SKM-1 (cell line): ENCODE measurements around the gene MYG1.
"Not testable (repeated sequence)": the region's sequence is repeated elsewhere in the genome, so short reads cannot be mapped to it uniquely, and the experiment has no call there.

ENCODE experiments used
- DNase-seq: peaks from one replicate; lab custom pipeline; 2025; ENCODE audit not compliant: unreplicated experiment; lab: John Stamatoyannopoulos, UW

The MYG1 gene

DNA sequence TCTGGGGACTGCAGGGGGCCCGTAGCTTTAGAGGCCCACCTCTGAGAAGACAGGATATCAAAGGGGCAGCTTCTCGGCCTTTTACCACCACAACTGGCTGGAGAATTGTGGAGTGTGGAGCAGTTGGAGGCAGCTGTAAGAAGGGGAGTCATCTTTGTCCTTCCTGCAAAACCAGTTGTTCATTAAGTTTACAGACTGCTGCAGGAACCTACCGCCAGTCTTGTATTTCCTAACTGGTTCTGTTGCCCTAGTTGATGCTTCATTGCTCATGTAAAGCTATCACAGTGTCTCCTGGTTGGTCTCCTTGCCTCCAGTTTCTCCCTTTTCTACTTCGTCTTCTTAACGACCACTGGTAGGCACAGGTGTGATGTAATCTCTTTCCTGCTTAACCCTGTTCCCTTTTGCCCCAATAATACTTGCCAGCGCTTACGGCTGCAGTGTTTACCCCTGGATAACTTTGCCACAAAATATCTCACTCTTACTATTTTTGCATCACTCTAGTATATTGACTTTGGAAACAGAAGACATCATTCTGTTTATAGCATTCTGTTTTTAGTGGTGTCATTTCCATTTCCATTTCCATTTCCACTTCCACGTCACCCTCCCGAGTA, 19.5 kb upstream of the MYG1 start:
- DNase-seq: no peak

DNA sequence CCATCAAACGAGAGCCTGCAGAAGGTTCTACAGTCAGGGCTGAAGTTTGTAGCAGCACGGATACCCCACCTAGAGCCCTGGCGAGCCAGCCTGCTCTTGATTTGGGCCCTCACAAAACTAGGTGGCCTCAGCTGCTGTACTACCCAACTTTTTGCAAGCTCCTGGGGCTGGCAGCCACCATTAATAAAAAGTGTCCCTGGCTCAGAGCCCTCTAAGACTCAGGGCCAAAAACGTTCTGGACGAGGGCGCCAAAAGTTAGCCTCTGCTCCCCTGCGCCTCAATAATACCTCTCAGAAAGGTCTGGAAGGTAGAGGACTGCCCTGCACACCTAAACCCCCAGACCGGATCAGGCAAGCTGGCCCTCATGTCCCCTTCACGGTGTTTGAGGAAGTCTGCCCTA, 13.0 kb upstream of the MYG1 start:
- no peak for DNase-seq

DNA sequence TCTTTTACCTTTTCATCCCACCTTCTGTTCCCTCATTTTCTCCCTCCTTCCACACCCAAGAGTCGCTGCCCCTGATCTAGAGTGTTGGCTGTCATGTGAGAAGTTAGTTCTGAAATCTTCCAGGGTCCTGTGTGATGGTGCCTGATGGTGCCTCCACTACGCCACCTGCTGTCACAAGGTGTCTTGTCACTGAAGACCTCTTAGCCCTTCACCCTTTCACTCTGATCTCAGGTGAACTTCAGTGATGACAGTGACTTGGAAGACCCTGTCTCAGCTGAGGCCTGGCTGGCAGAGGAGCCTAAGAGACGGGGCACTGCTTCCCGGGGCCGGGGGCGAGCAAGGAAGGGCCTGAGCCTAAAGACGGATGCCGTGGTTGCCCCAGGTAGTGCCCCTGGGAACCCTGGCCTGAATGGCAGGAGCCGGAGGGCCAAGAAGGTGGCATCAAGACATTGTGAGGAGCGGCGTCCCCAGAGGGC, 11.7 kb upstream of the MYG1 start:
- DNase-seq: no peak

DNA sequence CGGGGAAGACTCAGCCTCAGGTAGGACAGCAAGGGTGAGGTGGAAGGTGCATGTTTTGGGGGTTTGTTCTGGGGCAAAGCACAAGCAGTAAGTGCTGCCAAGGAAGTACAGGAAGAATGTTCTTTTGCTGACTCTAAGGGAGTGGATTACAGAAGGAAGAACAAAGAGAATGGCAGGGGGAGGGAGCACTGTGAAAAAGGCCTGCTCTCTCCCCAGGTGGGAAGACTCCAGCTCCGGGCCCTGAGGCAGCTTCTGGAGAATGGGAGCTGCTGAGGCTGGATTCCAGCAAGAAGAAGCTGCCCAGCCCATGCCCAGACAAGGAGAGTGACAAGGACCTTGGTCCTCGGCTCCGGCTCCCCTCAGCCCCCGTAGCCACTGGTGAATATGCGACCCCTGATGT, 11.2 kb upstream of the MYG1 start:
- DNase-seq: no peak

DNA sequence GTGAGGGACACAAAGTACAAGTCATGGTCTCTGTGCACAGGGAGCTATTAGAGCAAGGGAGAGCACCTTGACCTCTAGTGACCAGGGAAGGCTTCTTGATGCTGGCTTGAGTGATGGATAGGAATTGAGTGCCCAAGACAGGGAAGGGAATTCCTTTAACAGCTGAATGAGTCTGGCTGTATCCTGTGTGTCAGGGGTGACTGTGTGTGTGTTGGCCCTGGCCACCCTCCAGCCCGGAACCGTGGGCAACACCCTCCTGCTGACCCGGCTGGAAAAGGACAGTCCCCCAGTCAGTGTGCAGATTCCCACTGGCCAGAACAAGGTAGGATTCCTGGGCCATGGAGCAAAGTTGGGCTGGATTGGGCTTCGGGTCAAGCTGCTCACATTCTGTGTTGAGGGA, 9.6 kb upstream of the MYG1 start:
- DNase-seq: no peak

DNA sequence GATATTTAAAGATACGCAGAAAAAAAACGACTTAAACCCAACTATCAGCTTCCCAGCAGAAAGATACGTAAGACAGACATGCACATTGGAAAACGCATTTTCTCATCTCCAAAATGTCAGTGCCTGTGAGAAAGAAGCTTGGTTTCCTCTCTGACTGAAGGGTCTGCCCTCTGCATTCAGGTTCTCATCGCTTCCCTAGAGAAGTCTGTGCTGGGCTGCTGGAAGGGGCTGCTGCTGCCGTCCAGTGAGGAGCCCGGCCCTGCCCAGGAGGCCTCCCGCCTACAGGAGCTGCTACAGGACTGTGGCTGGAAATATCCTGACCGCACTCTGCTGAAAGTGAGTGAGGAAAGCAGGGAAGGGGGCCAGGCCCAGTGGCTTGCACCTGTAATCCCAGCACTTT, 8.8 kb upstream of the MYG1 start:
- DNase-seq: no peak

DNA sequence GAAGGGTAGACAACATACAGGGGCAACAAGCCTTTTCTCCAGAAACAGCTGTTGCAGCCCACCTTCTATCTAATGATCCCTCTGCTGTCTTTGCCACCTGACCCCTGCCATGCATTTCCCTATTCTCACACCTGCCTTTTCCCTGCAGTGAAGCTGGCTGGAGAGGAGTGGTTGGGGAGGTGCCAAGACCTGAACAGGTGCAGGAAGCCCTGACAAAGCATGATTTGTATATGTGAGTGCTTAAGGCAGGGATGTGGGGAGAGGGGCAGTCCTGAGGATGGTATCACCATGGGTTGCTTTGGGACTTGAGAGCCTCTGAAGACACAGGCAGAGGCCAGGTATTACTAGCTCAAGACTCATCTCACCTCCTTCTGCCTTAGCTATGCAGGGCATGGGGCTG, 7.1 kb upstream of the MYG1 start:
- DNase-seq: no peak

DNA sequence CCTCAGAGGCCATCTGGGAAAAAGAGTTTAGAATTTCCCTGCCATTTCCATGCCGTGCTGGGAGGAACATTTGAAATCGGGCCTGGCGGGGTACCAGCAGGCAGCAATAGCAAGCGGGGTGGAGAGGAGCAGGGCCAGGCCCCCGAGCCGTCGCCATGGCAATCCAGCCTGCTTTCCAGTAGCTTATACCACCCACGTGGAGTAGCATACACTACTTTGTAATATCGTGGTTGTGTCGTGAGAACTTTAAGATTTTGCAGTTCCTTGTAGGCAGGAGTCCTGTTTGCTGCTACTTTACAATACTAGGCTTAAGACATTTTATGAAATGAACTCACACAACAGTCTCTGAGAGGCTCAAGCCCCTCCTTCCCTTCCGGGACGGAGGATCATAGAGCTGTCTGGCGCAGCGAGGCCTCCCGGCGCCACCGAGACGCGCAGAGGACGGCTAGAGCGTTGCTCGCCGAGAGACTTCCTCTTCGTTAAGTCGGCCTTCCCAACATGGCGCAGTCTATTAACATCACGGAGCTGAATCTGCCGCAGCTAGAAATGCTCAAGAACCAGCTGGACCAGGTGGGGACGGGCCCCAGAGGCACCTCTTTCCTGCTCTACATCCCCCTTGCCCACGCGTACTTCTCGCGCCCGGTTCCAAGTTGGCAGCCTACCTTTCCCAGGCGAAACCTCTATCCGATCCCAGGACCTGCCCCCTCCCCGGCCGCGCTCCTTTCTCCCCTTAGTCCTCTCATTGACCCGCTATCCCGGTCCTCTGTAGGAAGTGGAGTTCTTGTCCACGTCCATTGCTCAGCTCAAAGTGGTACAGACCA, 4.2 kb upstream of the MYG1 start, which contains the start of gene PFDN5:
Gene PFDN5 (plus strand): TSS at position 473 of the 821 bp plus-strand sequence. CDS start 26 bp downstream, at position 499.
- peak; percentile 26 for DNase-seq

DNA sequence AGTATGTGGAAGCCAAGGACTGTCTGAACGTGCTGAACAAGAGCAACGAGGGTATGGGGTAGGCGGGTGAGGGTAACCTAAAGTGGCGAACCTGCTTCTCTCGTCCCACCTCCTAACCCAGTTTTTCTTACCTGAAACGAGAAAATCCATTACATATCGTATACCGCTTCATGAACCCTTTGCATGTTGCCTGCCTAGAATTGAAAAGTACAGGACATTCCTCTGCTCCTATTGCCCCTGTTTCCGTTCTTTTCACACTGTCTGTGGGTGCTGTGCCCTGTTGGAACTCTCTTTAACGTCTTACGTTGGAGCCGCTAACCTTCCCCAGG, 3.6 kb upstream of the MYG1 start:
- no peak for DNase-seq

DNA sequence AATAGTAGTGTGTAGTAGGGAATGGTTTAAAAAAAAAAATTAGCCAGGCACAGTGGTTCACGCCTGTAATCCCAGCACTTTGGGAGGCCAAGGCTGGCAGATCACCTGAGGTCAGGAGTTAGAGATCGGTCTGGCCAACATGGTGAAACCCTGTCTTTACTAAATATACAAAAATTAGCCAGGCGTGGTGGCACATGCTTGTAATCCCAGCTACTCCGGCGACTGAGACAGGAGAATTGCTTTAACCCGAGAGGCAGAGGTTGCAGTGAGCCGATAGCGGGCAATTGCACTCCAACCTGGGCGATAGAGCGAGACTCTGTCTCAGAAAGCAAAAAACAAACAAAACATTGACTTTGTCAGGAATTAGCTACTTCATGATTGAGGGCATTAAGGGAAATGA, 2.4 kb upstream of the MYG1 start:
- not testable (repeated sequence) for DNase-seq

DNA sequence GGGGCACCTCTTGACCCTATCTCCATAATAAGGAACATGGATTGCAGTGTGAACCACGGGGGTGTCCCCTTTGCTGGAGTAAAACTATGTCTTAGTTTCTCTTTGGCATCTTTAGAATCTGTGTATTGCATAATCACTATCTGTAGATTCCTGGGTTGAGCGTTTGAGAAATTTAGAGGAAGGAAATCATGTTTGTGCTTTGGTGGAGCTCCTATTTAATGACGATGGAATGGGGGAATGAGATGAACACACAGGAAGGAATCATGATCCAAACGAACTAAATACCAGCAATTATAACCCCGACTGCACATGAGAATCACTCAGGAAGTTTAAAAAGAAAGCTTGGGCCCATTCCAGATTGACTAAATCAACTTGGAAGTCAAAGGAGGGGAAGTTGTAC, 1.3 kb upstream of the MYG1 start:
- no peak for DNase-seq

DNA sequence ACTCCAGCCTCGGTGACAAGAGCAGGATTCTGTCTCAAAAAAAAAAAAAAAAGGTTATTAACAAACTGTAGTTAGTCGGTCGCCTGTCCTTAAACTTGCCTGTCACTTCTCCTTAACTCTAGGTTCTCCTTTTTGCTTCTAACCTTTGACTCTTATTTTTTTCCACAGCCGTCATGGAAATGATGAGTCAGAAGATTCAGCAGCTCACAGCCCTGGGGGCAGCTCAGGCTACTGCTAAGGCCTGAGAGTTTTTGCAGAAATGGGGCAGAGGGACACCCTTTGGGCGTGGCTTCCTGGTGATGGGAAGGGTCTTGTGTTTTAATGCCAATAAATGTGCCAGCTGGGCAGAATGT, 418 bp upstream of the MYG1 start:
- peak; percentile 3 for DNase-seq

DNA sequence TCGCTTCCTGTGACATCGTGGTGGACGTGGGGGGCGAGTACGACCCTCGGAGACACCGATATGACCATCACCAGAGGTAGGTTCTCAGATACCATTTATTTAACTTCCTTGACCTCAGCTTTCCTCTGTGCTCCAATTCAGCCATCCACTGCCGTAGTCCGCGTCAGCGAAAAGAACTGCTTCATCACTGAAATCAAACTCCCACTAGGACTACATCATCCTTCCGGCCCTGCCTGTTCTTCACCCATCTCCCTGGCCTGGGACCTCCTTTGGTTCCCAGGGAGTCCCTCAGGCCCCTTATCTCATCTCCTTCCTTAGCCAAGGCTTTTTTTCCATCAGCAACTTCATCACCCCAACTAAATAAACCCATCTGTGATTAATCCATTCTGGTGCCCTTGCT, 692 bp downstream of the MYG1 start:
- no peak for DNase-seq

DNA sequence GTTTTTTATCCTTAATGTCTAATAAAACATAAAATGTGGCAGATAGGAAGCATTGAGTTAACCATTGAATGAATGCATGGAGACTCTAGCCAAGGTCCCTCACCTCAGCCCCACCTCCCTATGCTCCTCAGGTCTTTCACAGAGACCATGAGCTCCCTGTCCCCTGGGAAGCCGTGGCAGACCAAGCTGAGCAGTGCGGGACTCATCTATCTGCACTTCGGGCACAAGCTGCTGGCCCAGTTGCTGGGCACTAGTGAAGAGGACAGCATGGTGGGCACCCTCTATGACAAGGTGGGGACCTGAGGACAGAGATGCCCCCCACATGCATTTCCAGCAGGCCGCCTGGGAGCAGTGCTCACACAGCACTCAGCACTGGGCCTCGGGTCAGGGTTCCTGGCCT, 3.4 kb downstream of the MYG1 start:
- DNase-seq: no peak

DNA sequence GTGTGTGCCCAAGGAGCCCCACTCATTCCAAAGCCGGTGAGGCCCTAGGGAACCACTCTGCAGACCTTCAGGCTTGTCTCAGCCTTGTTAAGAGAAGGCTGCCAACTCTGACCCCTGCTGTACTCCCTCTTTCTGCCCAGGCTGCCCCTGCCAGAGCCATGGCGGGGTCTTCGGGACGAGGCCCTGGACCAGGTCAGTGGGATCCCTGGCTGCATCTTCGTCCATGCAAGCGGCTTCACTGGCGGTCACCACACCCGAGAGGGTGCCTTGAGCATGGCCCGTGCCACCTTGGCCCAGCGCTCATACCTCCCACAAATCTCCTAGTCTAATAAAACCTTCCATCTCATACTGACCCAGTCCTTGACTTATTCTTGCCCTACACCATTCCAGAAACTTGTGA, 7.3 kb downstream of the MYG1 start:
- no peak for DNase-seq

DNA sequence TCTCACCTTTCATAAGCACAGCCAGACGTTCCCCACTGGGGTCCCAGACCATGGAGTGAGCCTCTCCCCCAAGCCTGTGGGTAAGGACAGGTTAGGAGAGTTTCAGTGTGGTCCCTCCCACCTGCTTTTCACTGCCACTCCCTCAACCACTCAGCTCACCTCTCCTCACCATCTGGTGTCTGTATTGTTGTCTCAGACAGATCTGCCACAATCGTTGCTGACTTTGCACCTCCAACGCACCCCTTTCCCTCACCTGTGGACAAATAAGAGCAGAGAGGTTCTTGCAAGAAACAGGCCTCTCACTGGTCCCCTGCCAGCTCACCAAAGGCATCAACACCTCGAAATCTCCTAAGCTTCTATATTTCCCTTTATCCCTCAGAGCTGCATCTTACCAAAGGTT, 8.8 kb downstream of the MYG1 start:
- DNase-seq: no peak

DNA sequence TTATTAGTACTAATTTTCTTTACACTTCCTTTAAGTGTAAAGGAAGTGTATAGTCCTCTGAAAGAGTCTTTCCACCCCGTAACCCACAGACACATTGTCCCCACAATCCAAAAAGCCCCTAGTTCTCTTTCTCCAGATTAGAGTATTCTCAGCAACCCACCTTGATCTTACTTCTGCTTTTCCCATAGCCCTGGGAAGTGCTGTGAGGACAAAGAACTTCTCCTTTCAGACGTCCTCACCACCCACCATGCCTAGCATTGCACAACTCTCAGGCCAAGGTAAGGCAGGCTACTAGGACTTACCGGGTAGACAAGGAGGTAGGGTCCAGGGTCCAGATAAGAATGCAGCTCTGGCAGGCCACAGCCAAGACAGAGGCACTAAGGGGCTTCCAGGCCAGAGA, 14.5 kb downstream of the MYG1 start:
- DNase-seq: peak; percentile 16

DNA sequence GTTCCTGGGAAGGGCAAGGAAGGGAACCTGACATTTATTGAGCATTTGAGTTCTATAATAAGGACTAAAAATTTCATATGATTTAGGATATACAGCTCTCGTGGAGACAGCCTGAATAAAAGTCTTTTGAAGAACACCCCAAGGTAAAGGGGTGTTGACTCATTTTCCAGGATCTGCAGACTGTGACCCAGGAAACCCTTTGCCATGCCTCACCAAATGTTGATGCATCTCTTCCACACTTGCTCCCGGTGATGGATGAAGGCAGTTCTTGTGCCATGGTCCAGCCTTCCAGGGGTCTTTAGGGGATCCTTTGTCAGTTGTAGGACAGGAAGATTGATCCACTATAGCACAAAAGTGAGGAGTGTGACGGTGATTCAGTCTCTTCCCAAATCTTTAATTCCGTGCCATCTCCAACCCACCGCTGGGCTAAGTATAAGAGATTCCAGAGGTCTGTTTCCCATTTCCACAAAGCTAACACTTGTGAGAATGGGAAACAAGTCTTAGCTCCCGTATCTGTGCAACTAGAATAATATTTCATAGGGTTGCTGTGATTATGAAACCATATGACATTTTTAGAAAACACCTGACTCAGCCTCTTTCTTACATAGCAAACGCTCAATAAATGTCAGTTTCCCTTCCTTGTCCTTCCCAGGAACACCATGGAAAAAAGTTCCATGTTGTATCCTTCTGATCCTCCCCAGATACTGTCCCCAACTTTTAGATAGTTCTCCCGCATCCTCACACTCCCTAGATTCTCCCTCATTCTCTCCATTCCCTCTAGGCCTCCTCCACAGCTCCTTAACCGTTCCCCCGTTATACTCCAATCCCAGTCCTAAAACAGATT, 21.1 kb downstream of the MYG1 start:
- DNase-seq: no peak

DNA sequence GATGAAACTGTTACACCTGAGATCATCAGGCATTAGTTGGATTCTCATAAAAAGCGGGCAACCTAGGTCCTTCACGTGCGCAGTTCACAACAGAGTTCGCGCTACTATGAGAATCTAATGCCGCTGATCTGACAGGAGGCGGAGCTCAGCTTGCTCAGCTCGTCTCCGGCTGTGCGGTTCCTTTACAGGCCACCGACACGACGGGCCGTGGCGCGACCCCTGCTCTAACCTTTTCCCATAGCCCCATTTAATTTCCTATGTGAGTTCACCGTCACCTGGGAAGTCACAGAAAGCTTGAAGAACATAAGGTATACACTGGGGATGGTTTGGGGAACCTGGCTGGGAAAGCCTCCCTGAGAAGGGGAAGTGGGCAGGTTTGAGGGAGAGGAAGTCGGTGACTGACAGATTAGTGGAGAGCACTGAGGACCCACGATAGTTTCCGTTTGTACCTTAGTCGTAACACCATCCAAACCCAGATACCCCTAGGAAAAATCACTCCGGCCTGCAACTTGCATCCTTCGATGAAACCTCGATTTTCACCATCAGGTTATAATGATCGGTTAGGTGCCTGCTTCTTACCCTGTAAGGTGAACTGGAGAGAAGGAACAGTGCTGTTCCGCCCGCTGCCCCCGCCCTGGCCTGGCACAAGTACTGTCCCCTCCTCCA, 24.8 kb downstream of the MYG1 start:
- DNase-seq: peak; percentile 27

DNA sequence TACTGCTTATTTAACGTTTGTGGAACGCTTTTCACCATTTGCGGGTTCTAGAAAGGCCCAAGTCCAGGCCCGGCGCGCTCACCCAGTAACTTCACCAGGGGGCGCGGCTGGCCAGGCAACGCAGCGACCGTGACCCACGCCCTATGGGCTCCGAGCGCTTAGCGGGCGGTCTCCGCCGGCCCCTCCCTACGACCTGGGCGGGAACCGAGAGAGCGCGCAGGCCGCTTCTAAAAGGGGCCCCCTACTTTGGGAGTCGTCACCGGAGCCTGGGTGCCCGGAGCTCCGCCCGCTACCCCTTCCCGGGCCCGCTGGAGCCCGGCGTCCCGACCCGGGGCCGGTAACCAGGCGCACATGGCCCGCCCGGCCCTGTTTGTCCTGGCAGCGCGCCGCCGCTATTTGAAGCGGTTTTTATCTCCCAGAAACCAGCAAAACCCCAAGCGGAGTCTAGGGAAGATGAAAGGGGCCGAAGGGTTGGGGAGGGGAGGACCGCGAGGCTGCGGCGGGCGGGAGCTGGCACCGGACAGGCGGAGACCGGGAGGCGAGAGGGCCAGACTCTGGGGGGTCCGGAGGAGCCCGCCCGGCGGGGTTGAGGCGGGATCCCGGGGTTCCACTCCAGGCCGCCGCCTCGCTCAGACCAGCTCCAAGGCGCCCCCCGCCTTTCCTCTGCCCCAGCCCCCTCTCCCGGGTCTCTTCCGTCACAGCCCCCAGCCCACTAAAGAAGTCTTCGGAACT, 25.4 kb downstream of the MYG1 start:
- peak; percentile 50 for DNase-seq
